Stimulated activated CD8-positive, alpha-beta memory T cell treated with anti-CD3 and anti-CD28 coated beads, Interleukin-2, amount 100 ng/mL, for 48 hours (primary cell): ENCODE data around the gene CBX8.
"Not testable (repeated sequence)": the region's sequence is repeated elsewhere in the genome, so short reads cannot be mapped to it uniquely, and the experiment has no call there.

ENCODE experiments used
- DNase-seq, 2 donors: peaks; one replicate each; pipeline ENCODE4 v3.0.0-alpha.2; 2020; ENCODE audit warnings: low read depth in 2 of 2

Gene CBX8

GRCh38 chr17:79779084-79779529, 17.8 kb downstream of the CBX8 start:
- DNase-seq = no peak

- no peak for DNase-seq
These were observed 18.3 kb downstream of the CBX8 start for GRCh38 chr17:79778504-79779083.

- peak; percentile 65 to 78 for DNase-seq
These were observed 18.9 kb downstream of the CBX8 start, which contains the start of gene CBX2 for GRCh38 chr17:79777894-79778503. TSS of gene CBX2 (plus strand) at chr17:79778148. CDS start at chr17:79778236, 88 bp downstream.

GRCh38 chr17:79777120-79777893, 19.6 kb downstream of the CBX8 start:
- DNase-seq = no peak

GRCh38 chr17:79776376-79777119, 20.3 kb downstream of the CBX8 start:
- DNase-seq = no peak

GRCh38 chr17:79775632-79776031, 21.2 kb downstream of the CBX8 start:
- no peak for DNase-seq

- no peak for DNase-seq
These were observed 22.3 kb downstream of the CBX8 start for GRCh38 chr17:79774561-79774975.

GRCh38 chr17:79772726-79773125, 24.2 kb downstream of the CBX8 start:
- DNase-seq = not testable (repeated sequence)

GRCh38 chr17:79771276-79771675, 25.6 kb downstream of the CBX8 start:
- no peak for DNase-seq

- no peak for DNase-seq
These were observed 27.0 kb downstream of the CBX8 start for GRCh38 chr17:79769570-79770506.

GRCh38 chr17:79765708-79766107, 31.2 kb downstream of the CBX8 start:
- no peak for DNase-seq

GRCh38 chr17:79761894-79762589, 34.8 kb downstream of the CBX8 start:
- DNase-seq = no peak

- no peak for DNase-seq
These were observed 36.5 kb downstream of the CBX8 start for GRCh38 chr17:79760197-79760906.

GRCh38 chr17:79758271-79758670, 38.6 kb downstream of the CBX8 start:
- DNase-seq = no peak

GRCh38 chr17:79757140-79757745, 39.6 kb downstream of the CBX8 start:
- no peak for DNase-seq

- no peak for DNase-seq
These were observed 41.3 kb downstream of the CBX8 start for GRCh38 chr17:79755591-79755990.

GRCh38 chr17:79754903-79755302, 42.0 kb downstream of the CBX8 start:
- not testable (repeated sequence) for DNase-seq

GRCh38 chr17:79754370-79754769, 42.5 kb downstream of the CBX8 start:
- no peak for DNase-seq

- DNase-seq = no peak
These were observed 44.7 kb downstream of the CBX8 start for GRCh38 chr17:79752175-79752574.
